ENCODE data around the gene VGF.
"Not testable (repeated sequence)": the region's sequence is repeated elsewhere in the genome, so short reads cannot be mapped to it uniquely, and the experiment has no call there.

VGF gene

GRCh38 chr7:101137651-101138212, 27.6 kb downstream of the VGF start:
- Histone ChIP-seq H3K27ac (ENCODE audit: insufficient read depth, low read depth, low read length, poor library complexity, severe bottlenecking) (no peak overlapping the region), H3K4me3 (ENCODE audit: insufficient read depth, low read depth, low read length) (no peak overlapping the region), H3K9me3 (ENCODE audit: control insufficient read depth, low read length) (no peaks in the 10 kb centered on the region), H3K27me3 (ENCODE audit: control insufficient read depth, insufficient read depth, low read length, poor library complexity, severe bottlenecking) (peaks cover 12% of the 10 kb centered on the region), H3K4me1 (ENCODE audit: control insufficient read depth, insufficient read depth, low read length) (peaks cover 8% of the 10 kb centered on the region), H3K36me3 (ENCODE audit: control insufficient read depth, insufficient read depth, low read length) (no peaks in the 10 kb centered on the region)
- 90 to 92% methylated on average over 8 of the region's 9 CpGs for WGBS, 2 experiments

- H3K4me1 ChIP-seq (ENCODE audit: control insufficient read depth, insufficient read depth, low read length) = peaks cover 8% of the 10 kb centered on the region
- no peak overlapping the region for H3K4me3 ChIP-seq (ENCODE audit: insufficient read depth, low read depth, low read length)
- 53 to 60% methylated on average over 5 to 6 of the region's 6 CpGs for WGBS, 2 experiments
- no peaks in the 10 kb centered on the region for H3K36me3 ChIP-seq (ENCODE audit: control insufficient read depth, insufficient read depth, low read length)
- no peak overlapping the region for H3K27ac ChIP-seq (ENCODE audit: insufficient read depth, low read depth, low read length, poor library complexity, severe bottlenecking)
- H3K9me3 ChIP-seq (ENCODE audit: control insufficient read depth, low read length) = no peaks in the 10 kb centered on the region
- H3K27me3 ChIP-seq (ENCODE audit: control insufficient read depth, insufficient read depth, low read length, poor library complexity, severe bottlenecking) = peaks cover 12% of the 10 kb centered on the region
Observed at GRCh38 chr7:101134399-101134980, 30.9 kb downstream of the VGF start.

- H3K27ac ChIP-seq (ENCODE audit: insufficient read depth, low read depth, low read length, poor library complexity, severe bottlenecking) = no peak overlapping the region
Observed at GRCh38 chr7:101133621-101134398, 31.6 kb downstream of the VGF start.

GRCh38 chr7:101132626-101133600, 32.5 kb downstream of the VGF start:
- H3K27me3 ChIP-seq (ENCODE audit: control insufficient read depth, insufficient read depth, low read length, poor library complexity, severe bottlenecking) = peaks cover 13% of the 10 kb centered on the region
- not testable (repeated sequence) for H3K27ac ChIP-seq (ENCODE audit: insufficient read depth, low read depth, low read length, poor library complexity, severe bottlenecking); H3K9me3 ChIP-seq (ENCODE audit: control insufficient read depth, low read length); H3K4me3 ChIP-seq (ENCODE audit: insufficient read depth, low read depth, low read length); H3K4me1 ChIP-seq (ENCODE audit: control insufficient read depth, insufficient read depth, low read length); H3K36me3 ChIP-seq (ENCODE audit: control insufficient read depth, insufficient read depth, low read length)
- WGBS, 2 experiments = 87 to 93% methylated on average over 17 of the region's 18 CpGs

More at GRCh38 chr7:101133621-101134398, 31.6 kb downstream of the VGF start:
- peaks cover 8% of the 10 kb centered on the region for H3K4me1 ChIP-seq (ENCODE audit: control insufficient read depth, insufficient read depth, low read length)
- 80 to 81% methylated on average over 14 to 15 of the region's 15 CpGs for WGBS, 2 experiments
- no peaks in the 10 kb centered on the region for H3K9me3 ChIP-seq (ENCODE audit: control insufficient read depth, low read length)
- H3K4me3 ChIP-seq (ENCODE audit: insufficient read depth, low read depth, low read length) = no peak overlapping the region
- H3K27me3 ChIP-seq (ENCODE audit: control insufficient read depth, insufficient read depth, low read length, poor library complexity, severe bottlenecking) = peaks cover 12% of the 10 kb centered on the region
- no peaks in the 10 kb centered on the region for H3K36me3 ChIP-seq (ENCODE audit: control insufficient read depth, insufficient read depth, low read length)

- H3K36me3 ChIP-seq (ENCODE audit: control insufficient read depth, insufficient read depth, low read length) = no peaks in the 10 kb centered on the region
- H3K4me3 ChIP-seq (ENCODE audit: insufficient read depth, low read depth, low read length) = no peak overlapping the region
- H3K27me3 ChIP-seq (ENCODE audit: control insufficient read depth, insufficient read depth, low read length, poor library complexity, severe bottlenecking) = peaks cover 9% of the 10 kb centered on the region
- peaks cover 18% of the 10 kb centered on the region for H3K4me1 ChIP-seq (ENCODE audit: control insufficient read depth, insufficient read depth, low read length)
- H3K9me3 ChIP-seq (ENCODE audit: control insufficient read depth, low read length) = no peaks in the 10 kb centered on the region
- WGBS, 2 experiments = 86 to 87% methylated on average over 1 of the region's 3 CpGs
- H3K27ac ChIP-seq (ENCODE audit: insufficient read depth, low read depth, low read length, poor library complexity, severe bottlenecking) = no peak overlapping the region
Observed at GRCh38 chr7:101129603-101130117, 35.7 kb downstream of the VGF start.

GRCh38 chr7:101128040-101128834, 37.1 kb downstream of the VGF start:
- 85 to 87% methylated on average over 14 of the region's 14 CpGs for WGBS, 2 experiments
- no peak overlapping the region for H3K27ac ChIP-seq (ENCODE audit: insufficient read depth, low read depth, low read length, poor library complexity, severe bottlenecking)
- no peaks in the 10 kb centered on the region for H3K9me3 ChIP-seq (ENCODE audit: control insufficient read depth, low read length)
- H3K27me3 ChIP-seq (ENCODE audit: control insufficient read depth, insufficient read depth, low read length, poor library complexity, severe bottlenecking) = peaks cover 9% of the 10 kb centered on the region
- no peaks in the 10 kb centered on the region for H3K36me3 ChIP-seq (ENCODE audit: control insufficient read depth, insufficient read depth, low read length)
- H3K4me3 ChIP-seq (ENCODE audit: insufficient read depth, low read depth, low read length) = no peak overlapping the region
- peaks cover 12% of the 10 kb centered on the region for H3K4me1 ChIP-seq (ENCODE audit: control insufficient read depth, insufficient read depth, low read length)

GRCh38 chr7:101127460-101128039, 37.8 kb downstream of the VGF start:
- Histone ChIP-seq H3K36me3 (ENCODE audit: control insufficient read depth, insufficient read depth, low read length) (no peaks in the 10 kb centered on the region), H3K4me3 (ENCODE audit: insufficient read depth, low read depth, low read length) (no peak overlapping the region), H3K27me3 (ENCODE audit: control insufficient read depth, insufficient read depth, low read length, poor library complexity, severe bottlenecking) (peaks cover 9% of the 10 kb centered on the region), H3K4me1 (ENCODE audit: control insufficient read depth, insufficient read depth, low read length) (peaks cover 12% of the 10 kb centered on the region), H3K9me3 (ENCODE audit: control insufficient read depth, low read length) (no peaks in the 10 kb centered on the region), H3K27ac (ENCODE audit: insufficient read depth, low read depth, low read length, poor library complexity, severe bottlenecking) (no peak overlapping the region)
- 75% methylated on average over 3 of the region's 3 CpGs for WGBS, 2 experiments

- Histone ChIP-seq H3K9me3 (ENCODE audit: control insufficient read depth, low read length) (no peaks in the 10 kb centered on the region), H3K4me1 (ENCODE audit: control insufficient read depth, insufficient read depth, low read length) (peaks cover 16% of the 10 kb centered on the region), H3K36me3 (ENCODE audit: control insufficient read depth, insufficient read depth, low read length) (no peaks in the 10 kb centered on the region), H3K27me3 (ENCODE audit: control insufficient read depth, insufficient read depth, low read length, poor library complexity, severe bottlenecking) (peaks cover 9% of the 10 kb centered on the region), H3K4me3 (ENCODE audit: insufficient read depth, low read depth, low read length) (no peak within 1 kb of the TSS), H3K27ac (ENCODE audit: insufficient read depth, low read depth, low read length, poor library complexity, severe bottlenecking) (no peak within 1 kb of the TSS)
- 13 to 17% methylated on average over 22 of the region's 22 CpGs for WGBS, 2 experiments
Observed at GRCh38 chr7:101126651-101127459, 38.5 kb downstream of the VGF start, which contains the start of gene SERPINE1. TSS of gene SERPINE1 (plus strand) at chr7:101127104. CDS start at chr7:101128394, 1,290 bp downstream.

Data from ectodermal cell (in vitro differentiated cells).